COLO668 (cell line): ENCODE data around the gene PTGIR.

ENCODE experiments used
- DNase-seq: peaks from one replicate; lab custom pipeline; 2025; ENCODE audit not compliant: unreplicated experiment; lab: John Stamatoyannopoulos, UW

PTGIR gene

GRCh38 chr19:46616631-46617322 is 8.1 kb downstream of the PTGIR start:
- DNase-seq, result peak; percentile 65

GRCh38 chr19:46615966-46616365 is 8.9 kb downstream of the PTGIR start:
- DNase-seq, result no peak

GRCh38 chr19:46614114-46614722 is 10.7 kb downstream of the PTGIR start:
- DNase-seq, result peak; percentile 74

GRCh38 chr19:46613525-46613924 is 11.4 kb downstream of the PTGIR start:
- no peak for DNase-seq

- no peak for DNase-seq
Measured at GRCh38 chr19:46611776-46612175, 13.1 kb downstream of the PTGIR start.

GRCh38 chr19:46610851-46611770 is 13.8 kb downstream of the PTGIR start:
- no peak for DNase-seq

GRCh38 chr19:46610413-46610775 is 14.5 kb downstream of the PTGIR start:
- no peak for DNase-seq

- no peak for DNase-seq
Measured at GRCh38 chr19:46609511-46610412, 15.1 kb downstream of the PTGIR start.

GRCh38 chr19:46608581-46609345 is 16.1 kb downstream of the PTGIR start:
- DNase-seq, result no peak

GRCh38 chr19:46608178-46608577 is 16.7 kb downstream of the PTGIR start:
- DNase-seq, result no peak

GRCh38 chr19:46607448-46607841 is 17.4 kb downstream of the PTGIR start:
- no peak for DNase-seq

- DNase-seq, result no peak
Measured at GRCh38 chr19:46606681-46607447, 18.0 kb downstream of the PTGIR start.

GRCh38 chr19:46606019-46606418 is 18.9 kb downstream of the PTGIR start:
- DNase-seq, result no peak

- no peak for DNase-seq
Measured at GRCh38 chr19:46605356-46605821, 19.5 kb downstream of the PTGIR start.

- DNase-seq, result no peak
Measured at GRCh38 chr19:46604781-46605355, 20.0 kb downstream of the PTGIR start.

- no peak for DNase-seq
Measured at GRCh38 chr19:46603752-46604231, 21.1 kb downstream of the PTGIR start.

GRCh38 chr19:46603195-46603637 is 21.7 kb downstream of the PTGIR start:
- peak; percentile 33 for DNase-seq

GRCh38 chr19:46602392-46603194 is 22.3 kb downstream of the PTGIR start:
- DNase-seq, result peak; percentile 33
